Gastrocnemius medialis (tissue), 4 donors: ENCODE measurements around the gene GRIA1.

ENCODE experiments used
- POLR2A ChIP-seq, 2 donors: fragments of 450-650 bp; IDR thresholded peaks; one replicate each; pipeline ENCODE4 v1.6.1; 2017; ENCODE audit warnings: antibody characterized with exemption in 2 of 2, mild to moderate bottlenecking in 2 of 2, moderate library complexity in 2 of 2
- TF ChIP-seq, protein P1 (sequence below), 5 experiments: fragments of 450-650 bp in 3 of 5; fragments of 200-600 bp in 2 of 5; sonication (generic) in 2 of 5; IDR thresholded peaks in 4 of 5; conservative IDR thresholded peaks in 1 of 5; 1 replicate in 4 of 5; 2 replicates in 1 of 5; pipeline ENCODE4 v1.5.1; 2016 to 2019; ENCODE audit warnings: antibody characterized with exemption in 5 of 5, mild to moderate bottlenecking in 3 of 5, moderate library complexity in 3 of 5

GRCh38 chr5:153640293-153640692, 149.8 kb downstream of the GRIA1 start:
- TF ChIP-seq, protein P1, sequence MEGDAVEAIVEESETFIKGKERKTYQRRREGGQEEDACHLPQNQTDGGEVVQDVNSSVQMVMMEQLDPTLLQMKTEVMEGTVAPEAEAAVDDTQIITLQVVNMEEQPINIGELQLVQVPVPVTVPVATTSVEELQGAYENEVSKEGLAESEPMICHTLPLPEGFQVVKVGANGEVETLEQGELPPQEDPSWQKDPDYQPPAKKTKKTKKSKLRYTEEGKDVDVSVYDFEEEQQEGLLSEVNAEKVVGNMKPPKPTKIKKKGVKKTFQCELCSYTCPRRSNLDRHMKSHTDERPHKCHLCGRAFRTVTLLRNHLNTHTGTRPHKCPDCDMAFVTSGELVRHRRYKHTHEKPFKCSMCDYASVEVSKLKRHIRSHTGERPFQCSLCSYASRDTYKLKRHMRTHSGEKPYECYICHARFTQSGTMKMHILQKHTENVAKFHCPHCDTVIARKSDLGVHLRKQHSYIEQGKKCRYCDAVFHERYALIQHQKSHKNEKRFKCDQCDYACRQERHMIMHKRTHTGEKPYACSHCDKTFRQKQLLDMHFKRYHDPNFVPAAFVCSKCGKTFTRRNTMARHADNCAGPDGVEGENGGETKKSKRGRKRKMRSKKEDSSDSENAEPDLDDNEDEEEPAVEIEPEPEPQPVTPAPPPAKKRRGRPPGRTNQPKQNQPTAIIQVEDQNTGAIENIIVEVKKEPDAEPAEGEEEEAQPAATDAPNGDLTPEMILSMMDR (IDR thresholded peaks at IDR 0.05 in 4 of 5, conservative IDR thresholded peaks at IDR 0.05 in 1 of 5) = no peak
- TF ChIP-seq POLR2A (IDR thresholded peaks at IDR 0.05) = no peak
